RWPE1 (cell line): ENCODE measurements around the gene FBLL1.
A peak's percentile ranks its signal among the peaks of the same experiment; 100 is the strongest.
"Not testable (repeated sequence)": the region's sequence is repeated elsewhere in the genome, so short reads cannot be mapped to it uniquely, and the experiment has no call there.

Source experiments
- CTCF ChIA-PET: fragments of 350-600 bp; sonication (Branson Sonifier 250); formaldehyde crosslinking; extraction: SDS; loops from one replicate; lab custom pipeline; 2021; lab: Yijun Ruan, JAX
- POLR2A ChIA-PET: fragments of 400-600 bp; formaldehyde crosslinking; extraction: SDS; loops from one replicate; lab custom pipeline; 2020; ENCODE audit warnings: antibody characterized with exemption; ENCODE audit not compliant: low non-redundant PET; lab: Yijun Ruan, JAX
- DNase-seq: peaks from one replicate; pipeline ENCODE4 v3.0.0; 2012; ENCODE audit warnings: low spot score
- H3K27ac ChIP-seq: fragments of 450-650 bp; 2 replicates; pipeline ENCODE4 v1.5.1; 2017
- CTCF ChIP-seq: fragments of 450-650 bp; conservative IDR thresholded peaks from 2 replicates; pipeline ENCODE4 v1.5.1; 2017; ENCODE audit warnings: low read depth, mild to moderate bottlenecking

Gene FBLL1

GRCh38 chr5:168570490-168571328 lies 41.6 kb downstream of the FBLL1 start:
- ChIA-PET POLR2A (no interaction called here), CTCF (no interaction called here)
- no peak for DNase-seq
- no peak for TF ChIP-seq CTCF
- no peak overlapping the region for H3K27ac ChIP-seq

GRCh38 chr5:168573663-168574062 lies 44.6 kb downstream of the FBLL1 start:
- CTCF ChIA-PET, DNase-seq, POLR2A ChIA-PET, H3K27ac ChIP-seq: not testable (repeated sequence)

- H3K27ac ChIP-seq, DNase-seq: not testable (repeated sequence)
- POLR2A ChIA-PET, result interaction anchor here (0.7 kb wide), 1 partner anchor 48 kb away, joined by 3 read pairs; no protein-coding TSS in a partner anchor
- CTCF ChIA-PET, result interaction anchor here (0.6 to 0.7 kb wide), 2 partner anchors 240 to 284 kb away, joined by 3 read pairs; no protein-coding TSS in a partner anchor
These were observed 45.1 kb downstream of the FBLL1 start for GRCh38 chr5:168574156-168574555.

- DNase-seq, result no peak
- CTCF ChIA-PET, result interaction anchor here (0.6 kb wide), 2 partner anchors 105 to 1127 kb away, joined by 3 read pairs; no protein-coding TSS in a partner anchor
- H3K27ac ChIP-seq, result peak overlapping the region; percentile 46; the same call in 1 of the 2 replicates
- no peak for TF ChIP-seq CTCF
- POLR2A ChIA-PET, result interaction anchor here (0.6 kb wide), 1 partner anchor 1008 kb away, joined by 5 read pairs; the partner anchor contains the start of gene SPDL1
These were observed 46.6 kb downstream of the FBLL1 start for GRCh38 chr5:168575391-168576372.

- H3K27ac ChIP-seq, result no peak overlapping the region
- peak; percentile 62 for DNase-seq
- CTCF ChIA-PET, result no interaction called here
- TF ChIP-seq CTCF, result no peak
- POLR2A ChIA-PET, result no interaction called here
These were observed 48.9 kb downstream of the FBLL1 start for GRCh38 chr5:168578006-168578405.

GRCh38 chr5:168578538-168579487 lies 49.7 kb downstream of the FBLL1 start, which contains the start of gene PANK3:
PANK3 (minus strand) TSS chr5:168579368; CDS start chr5:168579283, 85 bp downstream.
- ChIA-PET POLR2A (interaction anchor here (0.9 to 1.0 kb wide), 3 partner anchors 19 to 1005 kb away, joined by 3 to 4 read pairs (median 3); no protein-coding TSS in a partner anchor), CTCF (interaction anchor here (0.6 to 1.1 kb wide), 2 partner anchors 93 to 252 kb away, joined by 3 to 4 read pairs; partner anchors contain the start of gene RARS1)
- no peak for DNase-seq
- TF ChIP-seq CTCF, result no peak
- peak within 1 kb of the TSS; percentile 97 for H3K27ac ChIP-seq
